SK-N-SH treated with all-trans-retinoic acid at 6 μM for 48 hours (cell line): ENCODE data around the gene B3GNT9.

ENCODE experiments used
- ATAC-seq: fragments of 200-7000 bp; cut with Tn5 transposase; 3 replicates; pipeline ENCODE4 v1.9.1; 2020; ENCODE audit warnings: mild to moderate bottlenecking, moderate library complexity
- ARNTL ChIP-seq: fragments of 450-650 bp; formaldehyde crosslinking; IDR thresholded peaks from 2 replicates; pipeline ENCODE4 v1.5.0; 2020; ENCODE audit warnings: low read depth, mild to moderate bottlenecking, moderate library complexity, borderline replicate concordance
- BACH2 ChIP-seq: fragments of 250-450 bp; sonication (Bioruptor Pico); IDR thresholded peaks from 2 replicates; pipeline ENCODE4 v1.9.0; 2021; ENCODE audit warnings: mild to moderate bottlenecking, borderline replicate concordance
- CREB5 ChIP-seq: fragments of 250-450 bp; sonication (Bioruptor Pico); IDR thresholded peaks from 2 replicates; pipeline ENCODE4 v1.5.1; 2020; ENCODE audit warnings: low read depth, mild to moderate bottlenecking, moderate library complexity
- CSDC2 ChIP-seq: fragments of 250-450 bp; sonication (Bioruptor Pico); IDR thresholded peaks from 2 replicates; pipeline ENCODE4 v1.5.0; 2020; ENCODE audit warnings: mild to moderate bottlenecking, moderate library complexity
- ESRRG ChIP-seq: fragments of 250-450 bp; sonication (Bioruptor Pico); IDR thresholded peaks from 2 replicates; pipeline ENCODE4 v1.6.1; 2021; ENCODE audit warnings: mild to moderate bottlenecking
- GLIS3 ChIP-seq: fragments of 250-450 bp; sonication (Bioruptor Pico); IDR thresholded peaks from 2 replicates; pipeline ENCODE4 v1.5.0; 2020; ENCODE audit warnings: mild to moderate bottlenecking, moderate library complexity
- PATZ1 ChIP-seq: fragments of 250-450 bp; sonication (Bioruptor Pico); IDR thresholded peaks from 2 replicates; pipeline ENCODE4 v1.8.0; 2020; ENCODE audit warnings: mild to moderate bottlenecking, moderate library complexity, borderline replicate concordance
- POU6F1 ChIP-seq: fragments of 250-450 bp; sonication (Bioruptor Pico); IDR thresholded peaks from 2 replicates; pipeline ENCODE4 v1.8.0; 2021; ENCODE audit warnings: low read depth, mild to moderate bottlenecking, moderate library complexity, borderline replicate concordance
- TCF4 ChIP-seq: fragments of 250-450 bp; sonication (Bioruptor Pico); IDR thresholded peaks from 2 replicates; pipeline ENCODE4 v1.8.0; 2021; ENCODE audit warnings: mild to moderate bottlenecking, moderate library complexity, borderline replicate concordance
- TOX ChIP-seq: fragments of 250-450 bp; sonication (Bioruptor Pico); IDR thresholded peaks from 2 replicates; pipeline ENCODE4 v1.8.0; 2021; ENCODE audit warnings: mild to moderate bottlenecking, moderate library complexity, borderline replicate concordance
- TSHZ2 ChIP-seq: fragments of 250-450 bp; sonication (Bioruptor Pico); IDR thresholded peaks from 2 replicates; pipeline ENCODE4 v1.5.0; 2020; ENCODE audit warnings: mild to moderate bottlenecking, moderate library complexity
- ZC3H10 ChIP-seq: fragments of 250-450 bp; sonication (Bioruptor Pico); IDR thresholded peaks from 2 replicates; pipeline ENCODE4 v1.5.1; 2021; ENCODE audit warnings: mild to moderate bottlenecking, moderate library complexity
- ZFP3 ChIP-seq: fragments of 250-450 bp; sonication (Bioruptor Pico); IDR thresholded peaks from 2 replicates; pipeline ENCODE4 v1.5.0; 2020; ENCODE audit warnings: mild to moderate bottlenecking, moderate library complexity
- ZFP30 ChIP-seq: fragments of 450-650 bp; formaldehyde crosslinking; IDR thresholded peaks from 2 replicates; pipeline ENCODE4 v1.5.0; 2022; ENCODE audit warnings: mild to moderate bottlenecking, moderate library complexity
- ZNF565 ChIP-seq: fragments of 450-650 bp; formaldehyde crosslinking; conservative IDR thresholded peaks from 2 replicates; pipeline ENCODE4 v1.5.0; 2020; ENCODE audit warnings: low read depth, mild to moderate bottlenecking, moderate library complexity
- ZNF70 ChIP-seq: fragments of 450-650 bp; formaldehyde crosslinking; IDR thresholded peaks from 2 replicates; pipeline ENCODE4 v1.5.0; 2020; ENCODE audit warnings: mild to moderate bottlenecking, moderate library complexity
- ZNF8 ChIP-seq: fragments of 450-650 bp; formaldehyde crosslinking; IDR thresholded peaks from 2 replicates; pipeline ENCODE4 v1.5.0; 2020; ENCODE audit warnings: mild to moderate bottlenecking, moderate library complexity

Gene B3GNT9

GRCh38 chr16:67157106-67157748, 6.4 kb upstream of the B3GNT9 start (continued):
- no peak for TF ChIP-seq TSHZ2
- TF ChIP-seq, all 23 proteins: peak for 0

GRCh38 chr16:67156143-67156844, 5.5 kb upstream of the B3GNT9 start:
- no peak for ATAC-seq
- TF ChIP-seq ZNF565 (CRISPR knock-in tag), result no peak
- no peak for TF ChIP-seq TSHZ2
- no peak for TF ChIP-seq CREB5 (CRISPR knock-in tag)
- no peak for TF ChIP-seq GLIS3
- no peak for TF ChIP-seq ARNTL (CRISPR knock-in tag)
- no peak for TF ChIP-seq ZC3H10 (CRISPR knock-in tag)
- no peak for TF ChIP-seq PATZ1
- no peak for TF ChIP-seq ZNF8 (CRISPR knock-in tag)
- TF ChIP-seq CSDC2, result no peak
- TF ChIP-seq TCF4 (CRISPR knock-in tag), result no peak
- no peak for TF ChIP-seq POU6F1 (CRISPR knock-in tag)
- TF ChIP-seq BACH2, result no peak
- no peak for TF ChIP-seq ZFP3 (CRISPR knock-in tag)
- TF ChIP-seq ESRRG, result no peak

GRCh38 chr16:67155295-67156142, 4.7 kb upstream of the B3GNT9 start:
- ATAC-seq, result peak; percentile 69
- TF ChIP-seq TOX (no peak), ZFP3 (CRISPR knock-in tag) (peak; percentile 76; the same call in 1 of the 2 replicates), ZNF70 (CRISPR knock-in tag) (no peak), BACH2 (no peak), ZFP30 (CRISPR knock-in tag) (no peak)
